Limb (tissue), 2 donors: Measurements from ENCODE around the gene GCG.
A peak's percentile ranks its signal among the peaks of the same experiment; 100 is the strongest.

ENCODE experiments used
- DNase-seq, 2 donors: peaks; one replicate each; pipeline ENCODE4 v3.0.0-alpha.2; 2016; ENCODE audit errors: extremely low spot score in 2 of 2

GCG gene

GRCh38 chr2:162149940-162150339 is 2.1 kb downstream of the GCG start:
- DNase-seq = no peak

GRCh38 chr2:162149466-162149865 is 2.6 kb downstream of the GCG start:
- no peak for DNase-seq

- DNase-seq = no peak
Observed at GRCh38 chr2:162148956-162149355, 3.1 kb downstream of the GCG start.

GRCh38 chr2:162143969-162144368 is 8.1 kb downstream of the GCG start:
- no peak for DNase-seq

GRCh38 chr2:162138310-162138709 is 13.7 kb downstream of the GCG start:
- DNase-seq = no peak

- DNase-seq = no peak
Observed at GRCh38 chr2:162127422-162127821, 24.6 kb downstream of the GCG start.

DNA sequence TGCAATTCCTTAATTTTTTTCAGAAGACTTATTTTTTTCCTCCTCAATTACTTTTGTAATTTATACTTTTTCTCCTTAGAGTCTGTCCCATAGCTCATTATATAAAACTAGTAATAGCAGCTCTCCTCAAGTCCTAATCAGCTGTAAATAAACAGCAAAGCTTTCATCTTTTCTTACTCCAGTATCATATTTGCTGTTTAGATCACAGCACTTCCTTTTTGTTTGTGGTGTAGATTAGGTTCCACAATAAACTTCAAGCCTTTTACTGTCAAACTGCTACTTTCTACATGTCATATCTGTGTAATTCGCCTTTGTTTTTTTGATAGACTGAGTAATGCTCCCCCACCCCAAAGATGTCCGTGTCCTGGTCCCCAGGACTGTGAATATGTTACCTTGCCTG is 25.5 kb downstream of the GCG start:
- DNase-seq = no peak

DNA sequence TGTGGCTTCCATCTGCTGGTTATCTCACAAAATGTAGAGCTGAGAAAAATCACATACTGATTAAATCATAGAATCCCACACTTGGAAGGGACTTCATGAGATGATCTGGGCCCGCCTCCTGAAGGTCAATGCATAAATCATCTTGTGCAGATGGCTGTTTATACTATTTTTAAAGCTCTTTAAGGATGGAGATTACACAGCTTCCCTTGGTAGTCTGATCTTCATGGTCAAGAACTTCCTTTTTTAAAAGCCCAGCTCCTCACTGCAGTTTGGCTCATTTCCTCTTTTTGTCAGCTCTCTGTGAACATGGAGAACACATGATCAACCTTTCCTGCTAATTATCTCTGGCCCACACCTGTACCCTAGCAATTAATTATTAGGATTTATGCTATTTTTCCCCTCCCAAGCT is 25.9 kb downstream of the GCG start:
- no peak for DNase-seq

- DNase-seq = no peak
Observed at GRCh38 chr2:162125138-162125537, 26.9 kb downstream of the GCG start.

DNA sequence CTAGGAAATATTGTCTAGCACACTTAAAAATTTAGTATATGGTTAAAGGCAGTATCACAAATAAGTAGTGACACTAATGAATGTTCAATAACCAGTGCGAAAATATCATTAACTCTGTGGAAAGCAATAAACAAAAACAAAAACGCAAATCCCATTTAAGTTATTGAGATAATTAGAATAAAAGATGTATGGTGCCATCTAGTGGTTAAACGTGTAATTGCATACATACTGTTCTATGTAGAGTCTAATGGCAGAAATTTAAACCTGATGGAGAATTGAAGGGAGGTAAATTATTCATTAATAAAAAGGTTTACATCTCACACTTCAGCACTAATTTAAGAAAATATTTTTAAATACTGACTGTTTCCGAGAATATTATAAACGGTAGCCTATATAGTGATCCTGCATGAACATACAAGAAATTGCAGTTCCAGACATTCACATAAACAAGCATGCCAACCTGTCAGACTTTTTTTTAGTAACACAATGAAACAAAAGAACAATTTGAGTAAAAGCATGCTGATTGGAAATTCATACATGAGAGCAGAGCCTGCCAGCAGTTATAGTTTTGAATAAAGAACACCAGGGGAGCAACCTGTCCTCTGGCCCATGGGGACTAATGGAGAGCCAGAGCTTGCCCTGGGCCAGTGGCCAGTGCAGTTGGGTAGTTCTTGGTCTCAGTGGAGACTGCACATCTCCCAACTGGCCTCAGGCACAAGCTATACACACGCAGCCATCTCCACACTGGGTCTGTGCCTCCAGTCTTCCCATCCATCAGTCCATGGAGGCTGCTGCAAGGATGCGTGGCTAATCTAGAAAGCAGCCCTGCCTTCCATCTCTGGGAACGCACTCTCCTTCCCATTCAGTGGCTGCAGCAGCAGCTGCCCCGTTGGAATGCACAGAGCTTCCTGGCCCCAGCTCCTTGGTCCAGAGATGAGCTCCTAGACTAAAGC is 28.0 kb downstream of the GCG start:
- peak in 1 of 2 donors; percentile 70 for DNase-seq

DNA sequence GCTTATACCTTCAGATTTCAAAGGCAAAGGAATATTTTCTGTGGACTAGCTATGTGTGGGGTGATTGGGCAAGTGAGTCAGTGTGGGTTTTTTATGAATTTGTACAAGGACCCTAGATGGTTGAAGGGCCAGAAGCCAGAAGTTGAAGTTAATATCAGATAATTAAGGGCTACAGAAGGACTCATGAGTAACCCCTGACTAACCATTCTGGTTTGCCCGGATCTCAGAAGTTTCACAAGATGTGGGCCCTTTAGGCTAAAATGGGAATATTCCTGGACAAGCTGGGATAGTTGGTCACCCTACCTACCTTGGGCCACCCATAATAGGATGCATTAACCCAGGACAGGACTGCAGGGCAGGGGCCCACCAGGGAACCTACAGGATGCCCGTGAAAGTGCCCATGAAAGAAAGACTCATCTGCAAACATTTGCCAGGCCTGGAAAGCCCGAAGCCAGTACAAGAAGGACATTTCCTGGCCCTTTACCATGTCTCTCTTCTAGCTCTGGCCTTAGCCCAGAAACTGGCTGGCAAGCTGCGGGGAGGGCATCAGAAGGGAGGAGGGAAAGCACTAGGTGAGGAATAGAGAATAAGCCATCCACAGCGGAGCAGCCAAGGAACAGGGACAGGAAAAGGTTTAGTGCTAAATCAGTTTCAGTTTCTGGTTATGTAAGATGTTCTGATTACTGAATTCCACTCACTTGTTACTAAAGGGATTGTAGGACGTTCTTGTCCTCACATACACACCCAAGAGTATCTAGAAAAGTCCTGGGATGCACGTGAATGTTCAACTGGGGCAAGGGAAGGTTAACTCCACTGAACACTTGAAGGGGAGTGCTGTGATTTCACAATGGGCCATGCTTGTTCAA is 33.6 kb downstream of the GCG start:
- no peak for DNase-seq

DNA sequence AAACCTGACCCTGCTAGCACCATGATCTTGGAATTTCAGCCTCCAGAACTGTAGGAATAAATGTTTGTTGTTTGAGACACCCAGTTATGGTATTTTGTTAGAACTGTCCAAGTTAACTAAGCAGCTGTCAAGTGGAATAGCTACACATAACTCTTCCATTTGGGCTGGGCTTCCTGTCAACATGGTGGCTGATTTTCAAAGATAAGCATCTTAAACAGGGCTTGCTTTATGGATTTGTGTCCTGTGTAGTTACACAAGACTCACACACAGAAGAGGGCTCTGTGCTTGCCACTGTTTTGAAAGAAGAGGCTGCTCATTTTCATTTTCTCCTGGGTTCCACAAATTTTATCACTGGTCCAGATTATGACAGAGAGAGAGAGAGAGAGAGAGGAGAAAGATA is 35.7 kb downstream of the GCG start:
- no peak for DNase-seq

GRCh38 chr2:162115076-162115475 is 37.0 kb downstream of the GCG start:
- DNase-seq = no peak

GRCh38 chr2:162114271-162114670 is 37.8 kb downstream of the GCG start:
- no peak for DNase-seq

- no peak for DNase-seq
Observed at GRCh38 chr2:162113776-162114168, 38.3 kb downstream of the GCG start.

- no peak for DNase-seq
Observed at GRCh38 chr2:162113088-162113775, 38.8 kb downstream of the GCG start.

GRCh38 chr2:162111958-162112850 is 39.8 kb downstream of the GCG start:
- DNase-seq = no peak

DNA sequence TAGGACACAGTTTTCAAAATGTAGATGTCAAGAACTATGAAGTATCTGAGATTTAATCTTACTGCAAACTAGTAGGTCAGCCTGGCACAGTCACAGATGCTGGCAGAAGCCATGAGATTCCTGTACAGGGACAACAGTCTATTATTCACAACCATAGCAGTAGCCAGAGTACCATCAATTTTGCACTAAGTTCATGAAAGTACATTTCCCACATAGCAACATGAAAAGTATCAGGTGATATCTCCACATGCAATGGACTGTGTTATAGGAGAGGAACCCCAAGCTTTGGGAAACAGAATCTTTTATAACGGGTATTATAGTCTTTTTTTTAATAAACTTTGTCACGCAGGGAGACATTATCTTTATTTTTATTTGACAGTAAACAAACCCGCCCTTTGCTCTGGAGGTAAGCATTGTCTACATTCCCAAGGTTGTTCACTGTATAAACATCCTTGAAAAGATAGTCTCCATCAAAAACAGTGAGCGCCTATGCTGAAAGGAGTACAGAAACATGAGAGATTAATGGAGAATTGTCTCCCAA is 44.6 kb downstream of the GCG start:
- no peak for DNase-seq

GRCh38 chr2:162106746-162107145 is 45.3 kb downstream of the GCG start:
- no peak for DNase-seq

DNA sequence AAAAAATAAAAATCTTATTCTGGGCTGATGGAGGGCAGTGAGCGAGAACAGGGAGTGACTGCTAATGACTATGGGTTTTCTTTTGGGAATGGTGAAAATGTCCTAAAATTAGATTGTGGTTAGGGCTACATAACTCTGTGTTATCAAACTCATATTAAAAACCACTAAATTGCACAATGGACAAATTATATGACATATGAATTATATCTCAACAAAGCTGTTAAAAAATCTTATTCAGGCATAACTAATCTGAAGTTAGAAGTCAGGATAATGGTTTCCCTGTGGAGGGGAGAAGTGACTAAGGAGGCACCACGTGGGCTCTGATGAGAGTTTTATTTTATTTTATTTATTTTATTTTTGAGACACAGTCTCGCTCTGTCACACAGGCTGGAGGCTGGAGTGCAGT is 45.9 kb downstream of the GCG start:
- DNase-seq = no peak
